KMS-11 (cell line): ENCODE data around the gene PRDM12.

ENCODE experiments used
- H2AFZ ChIP-seq: fragments of 200-600 bp; sonication (generic); 2 replicates; pipeline ENCODE4 v1.6.1; 2016; ENCODE audit warnings: antibody characterized with exemption, mixed run types, low read depth
- H3K27ac ChIP-seq: fragments of 200-600 bp; sonication (generic); 2 replicates; pipeline ENCODE4 v1.6.1; 2016; ENCODE audit warnings: mild to moderate bottlenecking, mixed run types
- H3K27me3 ChIP-seq: fragments of 200-600 bp; sonication (generic); 2 replicates; pipeline ENCODE4 v1.6.1; 2017; ENCODE audit warnings: mild to moderate bottlenecking, low read depth, mixed run types, moderate library complexity; ENCODE audit not compliant: insufficient read depth
- H3K36me3 ChIP-seq: fragments of 200-600 bp; sonication (generic); 2 replicates; pipeline ENCODE4 v1.6.1; 2017; ENCODE audit warnings: mild to moderate bottlenecking, mixed run types; ENCODE audit not compliant: insufficient read depth
- H3K4me1 ChIP-seq: fragments of 200-600 bp; sonication (generic); 2 replicates; pipeline ENCODE4 v1.6.1; 2016; ENCODE audit warnings: mild to moderate bottlenecking, low read depth, mixed run types; ENCODE audit not compliant: poor library complexity, severe bottlenecking
- H3K4me2 ChIP-seq: fragments of 200-600 bp; sonication (generic); 2 replicates; pipeline ENCODE4 v1.7.0; 2016; ENCODE audit warnings: mild to moderate bottlenecking, mixed run types
- H3K4me3 ChIP-seq: fragments of 200-600 bp; sonication (generic); IDR thresholded peaks from 2 replicates; pipeline ENCODE4 v1.6.1; 2017; ENCODE audit warnings: low read depth, low read length, mixed read lengths; ENCODE audit not compliant: insufficient read depth
- H3K79me2 ChIP-seq: fragments of 200-600 bp; sonication (generic); 2 replicates; pipeline ENCODE4 v1.6.1; 2016; ENCODE audit warnings: low read depth, mixed run types; ENCODE audit not compliant: insufficient read depth
- H3K9ac ChIP-seq: fragments of 200-600 bp; sonication (generic); 2 replicates; pipeline ENCODE4 v1.6.1; 2016; ENCODE audit warnings: mild to moderate bottlenecking, mixed run types
- H4K20me1 ChIP-seq: fragments of 200-600 bp; sonication (generic); 2 replicates; pipeline ENCODE4 v1.6.1; 2016; ENCODE audit warnings: mild to moderate bottlenecking, mixed run types; ENCODE audit not compliant: insufficient read depth
- TF ChIP-seq, protein P1 (sequence below): fragments of 200-600 bp; sonication (generic); conservative IDR thresholded peaks from 2 replicates; pipeline ENCODE4 v1.6.1; 2017; ENCODE audit warnings: low read depth, mild to moderate bottlenecking, antibody characterized with exemption, low read length, moderate library complexity, mixed read lengths

The PRDM12 gene

DNA sequence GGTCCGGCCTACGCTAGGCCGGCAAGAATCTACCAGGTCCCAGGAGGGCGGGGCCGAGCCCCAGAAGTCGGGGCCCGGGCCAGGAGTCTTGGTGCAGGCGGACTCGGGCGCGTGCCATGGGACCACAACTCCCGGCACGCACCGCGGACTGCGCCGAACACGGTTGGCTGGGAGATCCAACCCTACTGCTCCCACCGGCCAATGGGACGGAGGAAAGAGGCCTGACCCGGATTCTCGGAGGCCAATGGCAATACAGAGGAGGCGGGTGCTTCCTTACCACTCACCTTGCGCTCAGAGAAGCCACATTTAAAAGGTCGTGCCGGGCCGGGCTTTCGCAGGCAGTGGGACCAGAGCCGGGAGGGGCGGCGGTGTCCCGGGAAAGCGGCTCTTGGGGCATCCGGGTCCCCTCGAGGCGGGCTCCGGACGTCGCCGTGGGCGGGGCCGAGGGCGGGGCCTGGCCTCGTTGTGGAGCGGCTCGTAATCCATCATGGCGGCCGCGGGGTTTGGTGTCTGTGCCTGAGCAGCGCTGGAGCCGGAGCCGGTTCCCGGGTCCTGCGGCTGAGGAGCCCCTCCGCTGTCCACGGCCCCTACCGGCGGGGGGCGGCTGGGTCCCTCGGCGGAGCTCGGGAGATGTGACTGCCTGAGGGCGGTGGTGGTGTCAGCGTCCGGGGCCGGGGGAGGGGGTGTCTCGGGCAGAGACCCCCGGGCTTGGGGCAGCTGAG lies 48.3 kb downstream of the PRDM12 start:
- H2AFZ ChIP-seq, result peak overlapping the region; percentile 88
- H3K4me2 ChIP-seq, result peak overlapping the region; percentile 99; the same call in 1 of the 2 replicates

GRCh38 chr9:130713286-130713960 lies 49.0 kb downstream of the PRDM12 start:
- Histone ChIP-seq H3K4me2 (peak overlapping the region; percentile 99), H3K27ac (peak overlapping the region; percentile 90), H3K36me3 (no peaks in the 10 kb centered on the region), H3K9ac (peak overlapping the region; percentile 91), H4K20me1 (no peaks in the 10 kb centered on the region), H2AFZ (peak overlapping the region; percentile 88), H3K79me2 (peaks cover 18% of the 10 kb centered on the region), H3K4me3 (no peak overlapping the region), H3K4me1 (peaks cover 23% of the 10 kb centered on the region), H3K27me3 (no peaks in the 10 kb centered on the region)
- TF ChIP-seq, protein P1, sequence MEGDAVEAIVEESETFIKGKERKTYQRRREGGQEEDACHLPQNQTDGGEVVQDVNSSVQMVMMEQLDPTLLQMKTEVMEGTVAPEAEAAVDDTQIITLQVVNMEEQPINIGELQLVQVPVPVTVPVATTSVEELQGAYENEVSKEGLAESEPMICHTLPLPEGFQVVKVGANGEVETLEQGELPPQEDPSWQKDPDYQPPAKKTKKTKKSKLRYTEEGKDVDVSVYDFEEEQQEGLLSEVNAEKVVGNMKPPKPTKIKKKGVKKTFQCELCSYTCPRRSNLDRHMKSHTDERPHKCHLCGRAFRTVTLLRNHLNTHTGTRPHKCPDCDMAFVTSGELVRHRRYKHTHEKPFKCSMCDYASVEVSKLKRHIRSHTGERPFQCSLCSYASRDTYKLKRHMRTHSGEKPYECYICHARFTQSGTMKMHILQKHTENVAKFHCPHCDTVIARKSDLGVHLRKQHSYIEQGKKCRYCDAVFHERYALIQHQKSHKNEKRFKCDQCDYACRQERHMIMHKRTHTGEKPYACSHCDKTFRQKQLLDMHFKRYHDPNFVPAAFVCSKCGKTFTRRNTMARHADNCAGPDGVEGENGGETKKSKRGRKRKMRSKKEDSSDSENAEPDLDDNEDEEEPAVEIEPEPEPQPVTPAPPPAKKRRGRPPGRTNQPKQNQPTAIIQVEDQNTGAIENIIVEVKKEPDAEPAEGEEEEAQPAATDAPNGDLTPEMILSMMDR, result no peak

More for the DNA sequence above, 48.3 kb downstream of the PRDM12 start:
- Histone ChIP-seq H3K27me3 (no peaks in the 10 kb centered on the region), H3K9ac (peak overlapping the region; percentile 91), H3K36me3 (no peaks in the 10 kb centered on the region), H3K79me2 (peaks cover 18% of the 10 kb centered on the region), H4K20me1 (no peaks in the 10 kb centered on the region), H3K27ac (peak overlapping the region; percentile 90), H3K4me1 (peaks cover 23% of the 10 kb centered on the region), H3K4me3 (no peak overlapping the region)
- TF ChIP-seq, protein P1, result no peak

GRCh38 chr9:130714586-130715110 lies 50.3 kb downstream of the PRDM12 start:
- Histone ChIP-seq H3K4me3 (no peak overlapping the region), H3K79me2 (peaks cover 18% of the 10 kb centered on the region)

GRCh38 chr9:130715270-130715669 lies 50.9 kb downstream of the PRDM12 start:
- peaks cover 23% of the 10 kb centered on the region for H3K4me1 ChIP-seq
- no peak overlapping the region for H3K9ac ChIP-seq
- TF ChIP-seq, protein P1, result no peak
- H3K27ac ChIP-seq, result no peak overlapping the region
- H3K4me3 ChIP-seq, result no peak overlapping the region
- H4K20me1 ChIP-seq, result no peaks in the 10 kb centered on the region
- no peak overlapping the region for H2AFZ ChIP-seq
- peaks cover 18% of the 10 kb centered on the region for H3K79me2 ChIP-seq
- H3K4me2 ChIP-seq, result peak overlapping the region; percentile 99; the same call in 1 of the 2 replicates
- H3K27me3 ChIP-seq, result no peaks in the 10 kb centered on the region
- no peaks in the 10 kb centered on the region for H3K36me3 ChIP-seq

More at GRCh38 chr9:130714586-130715110, 50.3 kb downstream of the PRDM12 start:
- Histone ChIP-seq H3K36me3 (no peaks in the 10 kb centered on the region), H3K4me1 (peaks cover 23% of the 10 kb centered on the region), H3K27ac (no peak overlapping the region), H2AFZ (no peak overlapping the region), H4K20me1 (no peaks in the 10 kb centered on the region), H3K9ac (no peak overlapping the region), H3K4me2 (peak overlapping the region; percentile 99), H3K27me3 (no peaks in the 10 kb centered on the region)
- TF ChIP-seq, protein P1, result no peak
